Natural killer cell (primary cell): ENCODE data around the gene NCK2. TPM values are rescaled to one million over a fixed set of nuclear protein-coding genes. Genes with fewer than 3 reads are reported as not detected.
A peak's percentile ranks its signal among the peaks of the same experiment; 100 is the strongest.

Experiments used
- ATAC-seq, 3 donors: fragments of 150-1000 bp in 2 of 3; fragments of 200-7000 bp in 1 of 3; cut with Tn5 transposase; 1 replicate in 1 of 3; 2 replicates in 2 of 3; pipeline ENCODE4 v1.10.0; 2021; ENCODE audit warnings: mild to moderate bottlenecking in 2 of 3, moderate library complexity in 2 of 3
- DNase-seq, 2 donors: peaks; one replicate each; pipeline versions ENCODE4 v3.0.0 to v3.0.0-alpha.2; 2013 to 2021; ENCODE audit warnings: mixed read lengths in 1 of 2
- H3K27ac ChIP-seq: one replicate; pipeline ENCODE4 v1.5.1; 2013; ENCODE audit warnings: mild to moderate bottlenecking, low read length
- H3K27me3 ChIP-seq: one replicate; pipeline ENCODE4 v1.6.1; 2013; ENCODE audit warnings: low read length; ENCODE audit not compliant: control insufficient read depth, insufficient read depth
- H3K36me3 ChIP-seq: one replicate; pipeline ENCODE4 v1.6.1; 2013; ENCODE audit warnings: low read length; ENCODE audit not compliant: control insufficient read depth, insufficient read depth
- H3K4me1 ChIP-seq: one replicate; pipeline ENCODE4 v1.6.1; 2013; ENCODE audit warnings: low read length; ENCODE audit not compliant: control insufficient read depth, insufficient read depth
- H3K4me3 ChIP-seq: one replicate; pipeline ENCODE4 v1.5.1; 2013; ENCODE audit warnings: low read length
- H3K9me3 ChIP-seq: one replicate; pipeline ENCODE4 v1.6.1; 2013; ENCODE audit warnings: low read length; ENCODE audit not compliant: control insufficient read depth, insufficient read depth
- H3K27ac Mint-ChIP-seq, 2 donors: one replicate each; pipeline ENCODE4 v1.8.0; 2022; ENCODE audit warnings: mild to moderate bottlenecking in 2 of 2, mixed read lengths in 2 of 2, moderate library complexity in 1 of 2
- H3K27me3 Mint-ChIP-seq, 2 donors: one replicate each; pipeline ENCODE4 v1.8.0; 2022; ENCODE audit warnings: low read depth in 2 of 2, mixed read lengths in 2 of 2
- H3K36me3 Mint-ChIP-seq: one replicate; pipeline ENCODE4 v1.8.0; 2022; ENCODE audit warnings: mixed read lengths
- H3K4me1 Mint-ChIP-seq, 2 donors: one replicate each; pipeline ENCODE4 v1.8.0; 2022; ENCODE audit warnings: mixed read lengths in 2 of 2
- H3K4me3 Mint-ChIP-seq: one replicate; pipeline ENCODE4 v1.8.0; 2022; ENCODE audit warnings: mild to moderate bottlenecking, moderate library complexity, mixed read lengths
- H3K9me3 Mint-ChIP-seq, 2 donors: one replicate each; pipeline ENCODE4 v1.8.0; 2022; ENCODE audit warnings: mixed read lengths in 2 of 2
- CTCF ChIP-seq: fragments of 200-600 bp; IDR thresholded peaks from one replicate; pipeline ENCODE4 v1.8.0; 2022; ENCODE audit warnings: antibody characterized with exemption
- WGBS: methylation state at CpG from one replicate; pipeline ENCODE4 v1.1.7; 2013; ENCODE audit warnings: missing lambda C conversion rate; ENCODE audit not compliant: insufficient coverage; 5-methylcytosine and 5-hydroxymethylcytosine counted together
- intact Hi-C: fragments of 100-400 bp; cut with micrococcal nuclease; formaldehyde crosslinking; loops from one replicate; pipeline ENCODE4 v1.14.2; 2022
- total RNA-seq, 4 donors: library from RNA; stranded (reverse); fragments of 120-200 nt in 1 of 4; gene quantifications; one replicate each; pipeline versions ENCODE4 v1.2.3 to v1.2.4, GENCODE V29; 2013 to 2022

NCK2 gene
- total RNA-seq, 3 donors from 2014 or later (not counting 1 experiment from before 2014, with no cell fraction given) = 34.1 to 50.8 (median 43.0) TPM

- Histone ChIP-seq H3K4me3 (no peak overlapping the region), H3K27ac (peak overlapping the region; percentile 16), H3K27me3 (no peaks in the 10 kb centered on the region), H3K4me1 (peaks cover 49% of the 10 kb centered on the region), H3K9me3 (no peaks in the 10 kb centered on the region), H3K36me3 (peaks cover 2% of the 10 kb centered on the region)
- Mint-ChIP-seq H3K27me3 (no peaks in the 10 kb centered on the region), H3K36me3 (no peaks in the 10 kb centered on the region), H3K4me3 (no peak overlapping the region), H3K27ac (peak overlapping the region; percentile 38 to 61), H3K9me3 (no peaks in the 10 kb centered on the region), H3K4me1 (peaks cover 61 to 75% of the 10 kb centered on the region in 2 donors)
- ATAC-seq = no peak
- no peak for DNase-seq
- intact Hi-C loops = no loop called here
- WGBS = 77% methylated on average over 10 of the region's 11 CpGs
- no peak for TF ChIP-seq CTCF
Observed at GRCh38 chr2:105761931-105762515, 17.3 kb downstream of the NCK2 start.

GRCh38 chr2:105763076-105763475 is 18.4 kb downstream of the NCK2 start:
- WGBS = 93% methylated on average over 10 of the region's 10 CpGs
- DNase-seq = no peak
- no peaks in the 10 kb centered on the region for H3K9me3 Mint-ChIP-seq
- peaks cover 41% of the 10 kb centered on the region for H3K4me1 ChIP-seq
- H3K36me3 ChIP-seq = peaks cover 3% of the 10 kb centered on the region
- peak overlapping the region in 1 of 2 donors; percentile 38 for H3K27ac Mint-ChIP-seq
- H3K36me3 Mint-ChIP-seq = no peaks in the 10 kb centered on the region
- H3K9me3 ChIP-seq = no peaks in the 10 kb centered on the region
- no peak overlapping the region for H3K4me3 ChIP-seq
- no peaks in the 10 kb centered on the region for H3K27me3 Mint-ChIP-seq
- intact Hi-C loops = no loop called here
- TF ChIP-seq CTCF = no peak
- H3K27ac ChIP-seq = no peak overlapping the region
- peaks cover 60 to 75% of the 10 kb centered on the region in 2 donors for H3K4me1 Mint-ChIP-seq
- H3K4me3 Mint-ChIP-seq = no peak overlapping the region
- ATAC-seq = no peak
- no peaks in the 10 kb centered on the region for H3K27me3 ChIP-seq

GRCh38 chr2:105764059-105764458 is 19.3 kb downstream of the NCK2 start:
- Mint-ChIP-seq H3K4me3 (no peak overlapping the region), H3K4me1 (peaks cover 61 to 74% of the 10 kb centered on the region in 2 donors), H3K27ac (peak overlapping the region; percentile 58 to 62), H3K36me3 (no peaks in the 10 kb centered on the region), H3K9me3 (no peaks in the 10 kb centered on the region), H3K27me3 (no peaks in the 10 kb centered on the region)
- ATAC-seq (no peak), DNase-seq (no peak)
- Histone ChIP-seq H3K9me3 (no peaks in the 10 kb centered on the region), H3K36me3 (peaks cover 3% of the 10 kb centered on the region), H3K27ac (no peak overlapping the region), H3K4me1 (peaks cover 45% of the 10 kb centered on the region), H3K4me3 (no peak overlapping the region), H3K27me3 (no peaks in the 10 kb centered on the region)
- TF ChIP-seq CTCF = no peak
- intact Hi-C loops = no loop called here
- 79% methylated on average over 9 of the region's 9 CpGs for WGBS
